ENCODE data around the gene ANK3.

Gene ANK3

DNA sequence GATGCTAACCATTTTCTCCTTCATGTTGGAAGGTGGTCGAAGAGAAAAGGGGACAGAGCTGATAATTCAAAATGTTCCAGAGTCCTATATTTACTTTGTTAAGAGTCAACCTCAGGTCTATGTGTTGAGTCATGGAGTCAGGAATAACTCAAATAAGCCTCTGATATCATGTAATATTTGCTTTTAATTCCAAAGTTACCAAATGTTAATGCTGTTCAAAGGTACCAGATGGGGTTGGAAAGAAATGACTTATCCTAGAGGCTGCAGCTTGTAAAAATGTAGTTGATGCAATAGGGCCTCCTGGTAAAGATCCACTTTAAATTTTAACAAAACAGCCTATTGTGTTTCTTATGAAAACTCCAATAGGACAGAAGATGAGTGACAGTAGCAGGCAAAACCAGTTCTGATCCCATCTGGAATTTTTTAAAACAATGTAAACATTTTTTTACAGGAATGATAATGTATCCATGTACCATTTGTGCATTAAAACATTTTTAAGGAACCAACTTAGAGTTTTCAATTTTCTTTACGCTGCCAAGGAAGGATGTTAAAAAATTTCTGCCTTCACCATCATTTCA, 218.2 kb downstream of the ANK3 start:
- DNase-seq (ENCODE audit: low spot score), result no peak
- in situ Hi-C loops (cut with MboI; ENCODE audit: low pct_unique_long_range_greater_than_20kb, low sequenced_read_pairs, unreplicated experiment), result no loop called here
- TF ChIP-seq, protein P1, sequence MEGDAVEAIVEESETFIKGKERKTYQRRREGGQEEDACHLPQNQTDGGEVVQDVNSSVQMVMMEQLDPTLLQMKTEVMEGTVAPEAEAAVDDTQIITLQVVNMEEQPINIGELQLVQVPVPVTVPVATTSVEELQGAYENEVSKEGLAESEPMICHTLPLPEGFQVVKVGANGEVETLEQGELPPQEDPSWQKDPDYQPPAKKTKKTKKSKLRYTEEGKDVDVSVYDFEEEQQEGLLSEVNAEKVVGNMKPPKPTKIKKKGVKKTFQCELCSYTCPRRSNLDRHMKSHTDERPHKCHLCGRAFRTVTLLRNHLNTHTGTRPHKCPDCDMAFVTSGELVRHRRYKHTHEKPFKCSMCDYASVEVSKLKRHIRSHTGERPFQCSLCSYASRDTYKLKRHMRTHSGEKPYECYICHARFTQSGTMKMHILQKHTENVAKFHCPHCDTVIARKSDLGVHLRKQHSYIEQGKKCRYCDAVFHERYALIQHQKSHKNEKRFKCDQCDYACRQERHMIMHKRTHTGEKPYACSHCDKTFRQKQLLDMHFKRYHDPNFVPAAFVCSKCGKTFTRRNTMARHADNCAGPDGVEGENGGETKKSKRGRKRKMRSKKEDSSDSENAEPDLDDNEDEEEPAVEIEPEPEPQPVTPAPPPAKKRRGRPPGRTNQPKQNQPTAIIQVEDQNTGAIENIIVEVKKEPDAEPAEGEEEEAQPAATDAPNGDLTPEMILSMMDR (IDR thresholded peaks at IDR 0.05; ENCODE audit: extremely low read depth, insufficient read depth, missing control alignments), result no peak

DNA sequence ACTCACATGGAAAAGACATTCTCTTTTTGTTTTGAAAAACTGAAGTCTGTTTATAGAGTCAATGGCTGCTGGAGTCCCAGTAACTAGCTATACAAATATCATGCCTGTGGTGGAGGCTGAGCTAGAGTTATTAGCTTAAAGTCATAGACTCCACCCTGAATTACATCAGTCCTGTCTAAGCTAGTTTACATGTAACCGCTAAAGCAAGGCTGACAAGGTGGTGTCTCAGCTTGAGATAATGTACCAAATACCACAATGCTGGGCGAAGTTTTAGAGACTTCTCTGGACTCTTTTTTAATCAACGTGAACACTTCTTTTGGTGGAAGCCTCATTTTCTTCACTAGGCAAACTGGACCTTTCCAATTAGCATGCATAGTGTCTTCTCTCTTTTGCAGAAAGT, 219.4 kb downstream of the ANK3 start:
- in situ Hi-C loops (cut with MboI; ENCODE audit: low pct_unique_long_range_greater_than_20kb, low sequenced_read_pairs, unreplicated experiment), result no loop called here
- TF ChIP-seq, protein P1 (IDR thresholded peaks at IDR 0.05; ENCODE audit: extremely low read depth, insufficient read depth, missing control alignments), result no peak

DNA sequence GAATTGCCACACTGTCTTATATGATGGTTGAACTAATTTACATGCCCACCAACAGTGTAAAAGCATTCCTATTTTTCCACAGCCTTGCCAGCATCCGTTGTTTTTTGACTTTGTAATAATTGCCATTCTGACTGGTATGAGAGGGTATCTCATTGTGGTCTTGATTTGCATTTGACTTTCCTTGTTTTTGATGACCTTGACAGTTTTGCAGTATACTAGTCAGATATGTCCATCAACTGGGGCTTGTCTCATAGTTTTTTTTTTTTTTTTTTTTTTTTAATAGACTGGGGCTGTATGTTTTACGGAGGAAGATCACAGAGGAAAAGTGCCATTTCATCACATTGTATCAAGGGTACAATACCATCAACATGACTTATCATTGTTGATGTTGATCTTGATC, 220.6 kb downstream of the ANK3 start:
- in situ Hi-C loops (cut with MboI; ENCODE audit: low pct_unique_long_range_greater_than_20kb, low sequenced_read_pairs, unreplicated experiment), result no loop called here
- TF ChIP-seq, protein P1 (IDR thresholded peaks at IDR 0.05; ENCODE audit: extremely low read depth, insufficient read depth, missing control alignments), result no peak

More for the DNA sequence above, 219.4 kb downstream of the ANK3 start:
- no peak for DNase-seq (ENCODE audit: low spot score)

DNA sequence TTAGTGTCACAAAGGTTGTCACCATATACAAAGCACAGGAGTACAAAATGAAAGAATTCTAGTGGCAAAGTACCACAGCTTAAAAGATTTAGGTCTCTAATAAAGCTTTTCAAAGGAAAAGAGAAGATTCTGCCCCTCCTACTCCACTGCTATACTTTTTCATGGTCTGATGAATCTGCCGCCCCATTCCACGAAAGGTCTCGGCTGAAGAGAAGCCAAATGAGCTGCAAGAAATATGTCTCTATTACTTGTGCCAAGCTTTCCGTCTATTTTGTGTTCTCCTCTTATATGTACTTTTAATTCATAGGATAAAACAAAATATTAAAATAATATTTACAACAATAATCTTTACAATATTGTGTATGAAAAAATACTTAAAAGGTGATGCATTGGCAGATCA, 222.6 kb downstream of the ANK3 start:
- TF ChIP-seq, protein P1 (IDR thresholded peaks at IDR 0.05; ENCODE audit: extremely low read depth, insufficient read depth, missing control alignments), result no peak
- in situ Hi-C loops (cut with MboI; ENCODE audit: low pct_unique_long_range_greater_than_20kb, low sequenced_read_pairs, unreplicated experiment), result no loop called here
- no peak for DNase-seq (ENCODE audit: low spot score)

More for the DNA sequence above, 220.6 kb downstream of the ANK3 start:
- no peak for DNase-seq (ENCODE audit: low spot score)

DNA sequence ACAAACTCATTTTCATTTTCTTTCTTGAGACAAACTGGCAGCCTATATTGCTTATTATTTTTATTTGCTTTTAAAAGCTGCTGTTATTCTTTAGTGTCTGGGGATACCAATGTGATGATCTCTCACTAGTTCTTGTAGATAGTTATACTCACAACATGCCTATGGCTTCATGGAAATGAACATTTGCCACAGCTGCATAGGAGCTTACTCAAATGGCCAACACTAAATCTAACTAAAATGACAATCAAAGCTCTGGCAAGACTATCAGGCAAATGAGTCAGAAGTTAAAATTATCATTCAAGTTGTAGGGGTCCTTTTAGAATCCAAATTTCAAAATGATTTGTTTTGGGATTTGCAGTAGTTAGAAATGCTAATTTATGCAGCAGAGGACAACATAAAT, 225.9 kb downstream of the ANK3 start:
- no peak for DNase-seq (ENCODE audit: low spot score)
- in situ Hi-C loops (cut with MboI; ENCODE audit: low pct_unique_long_range_greater_than_20kb, low sequenced_read_pairs, unreplicated experiment), result no loop called here
- TF ChIP-seq, protein P1 (IDR thresholded peaks at IDR 0.05; ENCODE audit: extremely low read depth, insufficient read depth, missing control alignments), result no peak

DNA sequence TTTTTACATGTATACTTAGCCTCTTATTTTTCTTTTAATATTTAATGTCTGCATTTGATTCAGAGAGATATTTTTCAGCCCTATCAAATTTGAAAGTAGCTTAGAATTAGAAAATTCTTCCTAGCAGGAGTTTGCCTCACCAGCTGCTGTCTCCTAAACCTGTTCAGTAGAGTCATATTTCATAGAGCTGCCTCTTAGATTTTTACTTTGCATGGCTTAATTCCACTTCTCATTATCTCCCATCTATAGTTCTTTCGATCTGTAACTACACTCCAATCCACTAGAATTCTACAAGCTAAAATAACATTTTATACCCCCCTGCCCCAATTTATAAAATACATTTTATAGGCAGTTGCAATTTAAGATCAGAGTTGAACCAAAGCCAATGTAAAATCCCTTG, 227.0 kb downstream of the ANK3 start:
- in situ Hi-C loops (cut with MboI; ENCODE audit: low pct_unique_long_range_greater_than_20kb, low sequenced_read_pairs, unreplicated experiment), result no loop called here
- no peak for DNase-seq (ENCODE audit: low spot score)

More for the DNA sequence above, 227.0 kb downstream of the ANK3 start:
- TF ChIP-seq, protein P1 (IDR thresholded peaks at IDR 0.05; ENCODE audit: extremely low read depth, insufficient read depth, missing control alignments), result no peak

Measured in GM13977 (cell line).